Lower leg skin (tissue), 3 donors: ENCODE measurements around the gene UTP18.
"Not testable (repeated sequence)": the region's sequence is repeated elsewhere in the genome, so short reads cannot be mapped to it uniquely, and the experiment has no call there.

ENCODE experiments used
- CTCF ChIP-seq, 3 donors: fragments of 450-650 bp; IDR thresholded peaks; one replicate each; pipeline ENCODE4 v1.5.1; 2016; ENCODE audit warnings: antibody characterized with exemption in 3 of 3, mild to moderate bottlenecking in 3 of 3, moderate library complexity in 2 of 3
- POLR2A ChIP-seq, 2 donors: fragments of 450-650 bp; IDR thresholded peaks; one replicate each; pipeline ENCODE4 v1.6.1; 2016 to 2017; ENCODE audit warnings: antibody characterized with exemption in 2 of 2, mild to moderate bottlenecking in 1 of 2, moderate library complexity in 1 of 2

- TF ChIP-seq CTCF, POLR2A (IDR thresholded peaks at IDR 0.05): not testable (repeated sequence)
These were observed 34.8 kb upstream of the UTP18 start for GRCh38 chr17:51225523-51225922.
